ENCODE measurements around the gene LRRC61. TPM values are rescaled to one million over a fixed set of nuclear protein-coding genes. Genes with fewer than 3 reads are reported as not detected.

Gene LRRC61
- total RNA-seq, 1 donor from 2014 or later, result 28.3 TPM

DNA sequence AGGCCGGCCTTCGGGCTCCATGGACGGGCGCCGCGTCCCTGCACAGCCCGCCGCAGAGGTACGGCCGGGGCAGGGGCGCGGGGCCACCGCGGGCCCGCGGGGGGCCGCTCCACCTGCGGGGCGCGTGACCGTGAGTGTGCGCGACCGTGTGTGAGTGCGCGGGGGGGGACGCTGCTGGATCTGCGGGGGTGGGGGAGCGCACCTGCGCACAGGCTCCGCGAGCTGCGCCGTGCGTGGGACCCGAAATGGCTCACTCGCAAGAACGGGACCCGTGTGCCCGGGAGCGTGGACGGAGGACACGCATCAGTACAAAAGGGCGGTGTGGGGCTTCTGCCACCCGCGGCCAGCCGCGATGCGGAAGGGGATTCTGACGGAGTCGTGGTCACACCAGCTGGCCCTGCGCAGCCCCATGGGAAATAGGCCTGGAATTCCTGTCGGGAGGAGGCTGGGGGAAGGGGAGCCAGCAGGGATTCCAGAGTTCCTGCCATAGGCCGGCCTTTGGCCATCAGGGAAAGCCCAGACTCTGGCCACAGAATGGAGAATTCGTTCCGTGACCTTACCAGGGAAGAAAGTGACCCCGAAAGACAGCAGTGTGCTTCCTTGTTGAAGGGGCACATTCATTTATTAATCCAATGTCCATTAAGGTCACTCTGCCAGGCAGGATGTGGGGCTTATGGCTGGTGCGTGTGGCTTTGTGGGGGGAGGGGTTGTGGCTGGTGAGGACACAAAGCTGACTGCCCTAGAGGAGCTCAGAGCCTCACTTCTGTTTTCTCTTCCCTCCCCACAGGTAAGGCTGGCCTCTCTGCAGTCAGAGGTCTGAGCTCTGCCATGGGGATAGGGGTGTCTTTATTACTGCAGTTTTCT lies 46.0 kb downstream of the LRRC61 start:
- H3K36me3 Mint-ChIP-seq (ENCODE audit: insufficient read depth), result peaks cover 8% of the 10 kb centered on the region
- no peaks in the 10 kb centered on the region for H3K27me3 Mint-ChIP-seq
- H3K4me1 Mint-ChIP-seq (ENCODE audit: low read depth), result peaks cover 23% of the 10 kb centered on the region
- peak overlapping the region; percentile 100 for H3K27ac Mint-ChIP-seq
- DNase-seq (ENCODE audit: low spot score, unreplicated experiment), result peak; percentile 65
- no peak for TF ChIP-seq CTCF (IDR thresholded peaks at IDR 0.05; ENCODE audit: unreplicated experiment)
- no peaks in the 10 kb centered on the region for H3K9me3 Mint-ChIP-seq (ENCODE audit: low read depth)
- H3K4me3 Mint-ChIP-seq (ENCODE audit: low read depth), result peak overlapping the region; percentile 98

DNA sequence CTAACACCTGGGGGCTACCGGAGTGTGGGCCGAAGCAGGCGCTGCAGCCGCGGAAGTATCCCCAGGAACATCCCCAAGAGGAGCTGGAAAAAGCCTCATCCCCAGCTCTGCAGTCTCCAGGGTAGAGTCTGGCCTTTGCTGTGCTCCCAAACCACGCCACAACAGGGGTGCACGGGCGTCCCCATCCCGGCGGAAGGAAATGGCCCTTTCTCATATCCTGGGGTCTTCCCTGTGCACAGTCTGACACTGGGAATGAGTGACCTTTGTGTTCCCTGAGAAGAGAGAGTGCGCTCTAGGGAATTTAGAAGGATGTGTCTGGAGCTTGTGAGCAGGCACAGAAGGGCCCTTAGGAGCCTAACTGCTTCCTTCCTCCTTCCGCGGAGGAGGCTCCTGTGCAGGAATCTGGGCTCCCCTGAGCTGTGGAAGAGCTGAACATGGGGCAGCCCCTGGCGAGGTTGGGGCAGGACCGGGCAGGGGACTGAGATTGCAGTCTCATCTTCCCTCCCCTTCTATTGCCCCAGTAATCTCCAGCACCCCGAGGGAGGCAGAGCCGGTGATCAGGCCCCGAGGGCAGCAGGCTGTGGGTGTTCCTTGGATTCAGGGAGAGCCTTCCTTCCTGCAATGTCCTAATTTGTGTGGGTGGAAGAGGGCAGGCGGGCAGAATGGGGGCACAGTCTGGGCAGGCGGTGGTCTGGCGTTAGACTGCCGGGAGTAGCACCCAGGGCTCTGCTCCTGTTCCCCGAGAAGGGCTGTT lies 46.8 kb downstream of the LRRC61 start:
- no peak for DNase-seq (ENCODE audit: low spot score, unreplicated experiment)
- Mint-ChIP-seq H3K4me1 (ENCODE audit: low read depth) (peaks cover 23% of the 10 kb centered on the region), H3K36me3 (ENCODE audit: insufficient read depth) (peaks cover 14% of the 10 kb centered on the region), H3K27me3 (no peaks in the 10 kb centered on the region), H3K4me3 (ENCODE audit: low read depth) (peak overlapping the region; percentile 98), H3K9me3 (ENCODE audit: low read depth) (no peaks in the 10 kb centered on the region), H3K27ac (peak overlapping the region; percentile 100)
- no peak for TF ChIP-seq CTCF (IDR thresholded peaks at IDR 0.05; ENCODE audit: unreplicated experiment)

DNA sequence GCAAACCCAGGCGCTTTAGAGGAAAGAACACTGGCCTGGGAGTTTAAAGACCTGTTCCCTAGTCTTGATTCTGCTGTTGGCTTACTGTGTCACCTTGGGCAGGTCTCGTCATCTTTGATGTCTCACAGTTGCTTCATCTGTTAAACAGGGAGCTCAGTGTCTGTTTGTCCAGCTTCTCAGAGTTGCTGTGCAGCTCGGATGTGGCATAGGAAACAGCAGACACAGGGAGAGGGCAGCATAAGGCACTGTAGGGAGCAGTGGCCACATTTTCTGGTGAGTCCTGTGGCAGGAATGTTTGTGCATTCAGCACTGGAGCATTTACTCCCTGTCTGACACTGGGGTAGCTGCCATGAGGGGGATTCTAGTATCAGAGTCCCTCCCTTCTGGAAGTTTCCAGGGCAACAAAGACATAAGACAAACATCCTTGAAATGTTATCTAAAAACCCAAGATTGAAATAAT lies 47.5 kb downstream of the LRRC61 start:
- Mint-ChIP-seq H3K27ac (peak overlapping the region; percentile 100), H3K9me3 (ENCODE audit: low read depth) (no peaks in the 10 kb centered on the region), H3K4me1 (ENCODE audit: low read depth) (peaks cover 23% of the 10 kb centered on the region), H3K36me3 (ENCODE audit: insufficient read depth) (peaks cover 14% of the 10 kb centered on the region), H3K4me3 (ENCODE audit: low read depth) (peak overlapping the region; percentile 98), H3K27me3 (no peaks in the 10 kb centered on the region)
- DNase-seq (ENCODE audit: low spot score, unreplicated experiment), result no peak
- TF ChIP-seq CTCF (IDR thresholded peaks at IDR 0.05; ENCODE audit: unreplicated experiment), result no peak

GRCh38 chr7:150371131-150371995 lies 48.2 kb downstream of the LRRC61 start:
- no peak for TF ChIP-seq CTCF (IDR thresholded peaks at IDR 0.05; ENCODE audit: unreplicated experiment)
- no peak for DNase-seq (ENCODE audit: low spot score, unreplicated experiment)
- no peak overlapping the region for H3K27ac Mint-ChIP-seq
- no peak overlapping the region for H3K4me3 Mint-ChIP-seq (ENCODE audit: low read depth)
- H3K27me3 Mint-ChIP-seq, result no peaks in the 10 kb centered on the region
- peaks cover 14% of the 10 kb centered on the region for H3K36me3 Mint-ChIP-seq (ENCODE audit: insufficient read depth)
- H3K9me3 Mint-ChIP-seq (ENCODE audit: low read depth), result no peaks in the 10 kb centered on the region
- peaks cover 27% of the 10 kb centered on the region for H3K4me1 Mint-ChIP-seq (ENCODE audit: low read depth)

- Mint-ChIP-seq H3K27me3 (no peaks in the 10 kb centered on the region), H3K9me3 (ENCODE audit: low read depth) (no peaks in the 10 kb centered on the region), H3K4me3 (ENCODE audit: low read depth) (no peak overlapping the region), H3K4me1 (ENCODE audit: low read depth) (peaks cover 30% of the 10 kb centered on the region), H3K27ac (no peak overlapping the region), H3K36me3 (ENCODE audit: insufficient read depth) (peaks cover 14% of the 10 kb centered on the region)
- TF ChIP-seq CTCF (IDR thresholded peaks at IDR 0.05; ENCODE audit: unreplicated experiment), result no peak
- DNase-seq (ENCODE audit: low spot score, unreplicated experiment), result no peak
These were observed 48.8 kb downstream of the LRRC61 start for GRCh38 chr7:150371996-150372270.
